Retina (tissue), 1 donor: ENCODE results near the gene HOXC12.

Experiments
- DNase-seq: peaks from one replicate; pipeline ENCODE4 v3.0.0-alpha.2; 2016

Gene HOXC12

GRCh38 chr12:53954694-53955035, at the start of gene HOXC12:
Gene HOXC12 (plus strand): TSS chr12:53954903. CDS start chr12:53954930, 27 bp downstream.
- DNase-seq: no peak

DNA sequence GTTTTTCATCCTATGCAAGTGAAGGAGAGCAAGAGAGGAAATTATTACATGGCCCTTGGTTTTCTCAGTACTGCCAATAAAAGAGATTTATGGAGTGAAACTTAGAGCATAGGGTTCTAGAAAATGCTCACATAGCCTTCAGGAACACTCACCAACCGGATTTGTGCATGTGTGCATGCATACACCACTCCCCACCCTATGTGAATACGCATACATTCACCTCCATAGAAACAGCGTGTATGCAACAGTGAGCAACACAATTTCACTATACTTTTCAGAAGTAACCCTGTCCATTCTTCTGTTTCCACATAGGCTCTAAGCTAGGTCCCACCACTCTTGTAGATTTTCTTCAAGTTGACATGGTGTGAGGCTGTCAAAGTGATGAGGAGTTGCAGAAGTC, 47.6 kb upstream of the HOXC12 start:
- no peak for DNase-seq

DNA sequence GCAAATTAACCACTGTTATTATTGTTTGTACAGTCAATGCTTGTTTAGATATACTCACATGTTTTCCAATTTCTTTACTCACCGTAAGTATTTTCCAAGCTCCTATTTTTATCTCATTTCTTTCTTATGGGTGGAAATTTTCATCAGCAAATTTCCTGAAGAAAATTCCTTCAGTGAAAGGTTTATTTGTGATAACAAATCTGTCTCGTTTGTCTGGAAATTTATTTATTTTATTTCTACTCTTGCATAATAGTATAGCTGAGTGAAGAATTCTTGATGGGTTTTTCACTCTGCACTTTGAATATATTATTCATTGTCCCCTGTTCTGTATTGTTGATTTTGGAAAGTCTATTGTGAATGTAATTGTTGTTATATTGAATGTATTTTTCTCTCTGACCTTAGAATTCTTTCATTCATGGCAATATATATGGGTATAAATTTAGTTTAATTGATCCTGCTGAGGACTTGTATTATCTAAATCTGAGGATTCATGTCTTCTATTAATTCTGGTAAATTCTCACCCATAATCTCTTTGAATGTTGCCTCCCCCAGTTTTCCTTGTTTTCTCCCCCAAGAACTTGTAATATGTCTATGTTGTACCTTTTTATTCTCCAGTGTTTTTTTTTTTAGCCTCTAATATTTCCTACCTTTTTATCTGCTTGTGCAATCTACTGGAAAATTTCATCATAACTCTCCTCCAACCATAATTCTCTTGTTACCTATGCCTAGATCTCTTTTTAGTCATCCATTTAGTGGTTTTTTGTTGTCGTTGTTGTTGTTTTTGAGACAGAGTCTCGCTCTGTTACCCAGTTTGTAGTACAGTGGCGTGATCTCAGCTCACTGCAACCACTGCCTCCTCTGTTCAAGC, 37.7 kb upstream of the HOXC12 start:
- DNase-seq: no peak

- DNase-seq: no peak
These were observed 29.9 kb upstream of the HOXC12 start for GRCh38 chr12:53924521-53925405.

DNA sequence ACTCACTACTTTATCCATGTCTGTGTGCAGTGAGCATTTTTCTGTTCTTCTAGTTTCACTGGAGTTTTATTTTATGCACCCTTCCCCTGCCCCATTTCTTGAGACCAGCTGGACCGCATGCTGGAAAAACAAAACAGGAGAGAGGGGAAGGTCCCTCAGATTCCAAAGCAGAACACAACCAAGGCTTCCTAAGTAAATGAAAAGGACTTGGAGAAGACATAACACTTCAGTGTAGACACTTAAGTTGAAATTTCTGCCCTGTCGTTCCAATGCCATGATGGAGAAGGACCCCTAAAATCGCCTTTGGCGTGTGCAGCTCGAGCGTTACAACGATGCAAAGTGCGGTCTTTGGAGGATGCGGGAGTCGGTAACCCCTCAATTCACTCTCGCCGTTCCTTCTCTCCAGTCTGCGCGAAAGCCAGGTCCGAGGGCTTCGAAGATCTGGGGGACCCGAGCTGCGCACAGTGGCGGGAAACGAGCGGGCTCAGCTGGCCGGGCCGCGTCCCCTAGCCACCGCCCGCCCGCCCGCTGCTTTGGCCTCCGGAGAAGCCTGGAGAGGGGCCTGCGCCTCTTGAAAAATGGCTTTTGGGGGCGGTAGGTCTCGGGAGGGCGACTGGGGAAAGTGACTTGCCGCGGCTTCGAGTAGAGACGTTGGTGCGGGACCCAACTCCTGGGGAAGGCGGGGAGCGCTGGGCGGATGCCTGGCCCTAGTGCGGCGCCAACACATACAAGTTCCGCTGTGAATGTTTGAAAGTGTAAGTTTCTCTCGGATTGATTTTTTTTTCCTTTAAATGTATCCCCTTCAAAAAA, 27.3 kb upstream of the HOXC12 start:
- peak; percentile 61 for DNase-seq

DNA sequence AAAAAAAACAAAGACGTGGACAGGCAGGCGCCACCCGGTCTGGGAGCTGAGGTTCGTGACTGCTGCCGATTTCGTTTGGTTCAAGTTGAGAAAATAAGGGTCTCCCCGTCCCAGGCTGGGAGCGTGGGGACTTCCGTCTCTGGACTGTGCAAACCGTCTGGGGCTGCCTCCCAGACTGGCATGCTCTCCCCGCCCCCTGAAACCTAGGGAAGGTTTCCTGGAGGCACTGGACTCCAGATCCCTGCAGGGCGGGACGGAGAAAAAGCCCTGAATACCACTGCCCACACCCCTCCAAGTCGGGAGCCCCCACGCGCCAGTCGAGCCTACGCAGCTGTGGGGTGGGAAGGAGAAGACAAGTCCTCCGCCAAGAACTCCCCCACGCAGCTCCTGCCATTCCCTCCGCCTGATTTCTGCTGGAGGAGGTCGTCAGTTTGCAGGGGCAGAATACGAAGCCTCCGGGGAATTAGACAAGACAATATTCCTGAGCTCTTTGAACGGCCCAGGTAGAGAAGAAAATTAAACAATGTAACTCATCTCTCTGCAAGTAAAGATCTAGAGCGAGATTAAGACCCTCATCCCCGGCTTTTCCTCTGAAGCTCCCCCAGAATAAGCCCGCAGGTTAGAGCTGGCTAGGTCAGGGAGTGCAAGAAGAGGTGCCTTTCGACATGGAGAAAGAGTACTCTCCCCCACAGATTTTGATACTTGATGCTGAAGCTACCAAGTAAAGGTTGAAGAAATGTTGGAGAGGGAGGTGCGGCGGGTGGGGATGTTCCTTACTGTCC, 26.5 kb upstream of the HOXC12 start:
- DNase-seq: peak; percentile 42

- peak; percentile 26 for DNase-seq
These were observed 25.2 kb upstream of the HOXC12 start for GRCh38 chr12:53929527-53929926.

DNA sequence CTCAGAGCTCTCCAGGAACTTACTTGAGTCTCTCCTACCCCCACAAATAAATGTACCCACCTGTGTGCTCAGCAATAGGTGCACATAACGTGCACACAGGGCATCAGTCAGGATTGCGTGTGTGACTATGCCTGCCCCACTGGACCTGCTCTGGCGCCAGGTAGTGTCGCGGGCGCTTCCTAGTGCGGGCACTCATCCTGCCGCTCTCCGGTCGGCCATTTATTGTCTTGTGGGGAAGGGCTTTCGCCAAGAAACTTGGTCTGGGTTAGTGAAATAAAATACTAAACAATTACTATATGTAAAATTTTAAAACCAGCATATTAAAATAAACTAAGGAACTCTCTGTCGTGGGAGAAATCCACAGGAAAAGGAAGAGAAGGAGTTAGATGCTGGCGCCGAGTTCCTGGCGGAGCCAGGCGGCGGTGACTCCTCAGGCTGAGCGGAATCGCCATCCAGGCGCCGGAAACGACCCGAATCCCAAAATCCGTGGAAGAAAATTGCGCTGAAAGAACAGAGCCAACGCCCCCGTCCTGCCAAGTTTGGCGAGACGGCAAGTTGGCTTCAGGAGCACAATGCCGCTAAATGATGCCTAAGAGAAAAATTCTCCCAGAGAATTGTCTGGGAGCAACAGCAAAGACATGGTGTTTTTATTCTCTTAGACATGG, 24.0 kb upstream of the HOXC12 start:
- DNase-seq: peak; percentile 56

DNA sequence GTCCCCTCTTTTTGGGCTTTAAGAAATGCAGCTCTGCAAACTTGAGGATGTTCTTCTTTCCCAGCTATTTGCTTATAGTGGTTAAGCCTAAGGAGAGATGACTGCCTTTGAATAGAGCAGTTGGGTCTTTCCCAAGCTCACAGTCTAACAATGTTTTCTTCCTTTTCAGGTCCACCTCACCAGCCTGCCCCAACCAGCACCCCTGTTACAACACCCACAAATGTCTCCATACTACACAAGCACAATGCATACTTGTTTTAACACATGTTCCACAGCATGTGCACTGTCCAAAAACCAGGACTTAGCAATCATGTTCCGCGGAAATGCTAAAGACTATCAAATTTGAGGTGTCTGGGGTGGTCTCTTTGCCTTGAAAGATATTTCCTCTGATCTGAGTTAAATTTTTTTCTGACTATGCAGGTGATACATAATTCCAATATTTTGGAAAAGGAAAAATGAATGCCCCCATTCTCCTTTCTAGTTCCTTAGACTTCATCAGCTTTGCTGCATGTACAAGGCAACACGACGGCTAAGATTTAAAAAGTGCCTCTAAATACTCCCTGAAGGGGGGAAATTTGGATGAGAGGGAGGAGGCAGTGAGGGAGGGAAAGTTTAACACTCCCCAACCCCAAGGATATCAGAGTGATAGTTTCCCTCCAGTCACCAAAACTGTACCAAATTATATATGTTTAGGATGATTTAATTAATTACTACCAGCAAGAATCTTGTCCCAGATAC, 22.7 kb upstream of the HOXC12 start:
- peak; percentile 26 for DNase-seq

GRCh38 chr12:53932915-53933314, 21.8 kb upstream of the HOXC12 start:
- peak; percentile 10 for DNase-seq

- peak; percentile 82 for DNase-seq
These were observed 19.0 kb upstream of the HOXC12 start for GRCh38 chr12:53935383-53936341.

DNA sequence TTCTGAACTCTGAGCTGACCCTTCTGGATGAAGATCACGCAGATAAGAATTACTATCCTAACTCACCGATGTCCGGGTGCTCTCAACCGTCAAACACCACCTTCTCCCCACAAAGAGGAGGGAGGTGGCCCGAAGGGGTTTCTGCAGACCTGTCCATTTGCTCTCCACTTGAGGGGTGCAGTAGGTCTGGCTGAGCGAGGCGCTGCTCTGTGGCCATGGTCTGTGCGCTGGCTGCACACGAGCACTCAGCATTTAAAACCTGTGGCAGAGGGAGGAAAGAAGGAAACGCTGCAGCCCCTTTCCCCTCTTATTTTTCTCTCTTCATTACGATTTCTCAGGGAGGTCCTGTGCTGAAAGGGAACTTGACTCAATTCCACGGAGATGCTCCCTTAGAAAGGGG, 17.6 kb upstream of the HOXC12 start:
- DNase-seq: peak; percentile 38

DNA sequence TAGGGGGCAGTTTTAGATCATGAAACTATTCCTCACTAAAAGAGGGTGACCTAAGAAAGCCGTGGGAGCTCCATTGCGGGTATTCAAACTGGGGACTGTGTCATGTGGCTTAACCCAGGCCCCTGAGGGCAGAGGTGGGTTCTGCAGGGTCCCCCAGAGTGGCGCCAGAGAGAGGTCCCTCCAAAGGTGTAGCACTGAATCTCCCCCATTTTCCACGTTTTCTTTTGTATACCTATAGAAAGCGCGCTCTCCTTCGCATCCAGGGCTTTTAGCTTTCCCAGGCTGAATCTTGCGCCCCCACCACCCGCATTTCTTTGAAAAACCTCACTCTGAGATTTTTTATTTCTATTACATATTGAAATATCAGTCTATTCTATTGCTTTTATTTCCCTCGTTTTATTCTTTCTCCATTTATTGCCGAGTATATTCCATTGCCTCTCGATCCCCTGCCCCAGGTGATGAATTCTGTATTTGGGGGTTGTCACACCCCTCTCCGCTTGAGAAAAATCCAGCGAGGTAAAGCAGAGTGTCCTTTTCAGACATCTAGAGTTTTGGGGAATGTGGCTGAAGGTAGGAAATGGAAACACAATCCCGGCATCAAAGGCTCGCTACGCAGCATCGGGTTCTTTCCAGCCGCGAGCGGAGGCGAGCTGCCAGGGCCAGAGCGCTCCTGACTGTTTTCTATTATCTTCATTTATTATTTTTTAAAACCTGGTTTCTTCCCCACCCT, 16.9 kb upstream of the HOXC12 start:
- peak; percentile 21 for DNase-seq

GRCh38 chr12:53938326-53939140, 16.2 kb upstream of the HOXC12 start, which contains the start of gene HOXC13:
Gene HOXC13 (plus strand): TSS chr12:53938831. CDS start chr12:53938907, 76 bp downstream.
- peak; percentile 74 for DNase-seq

GRCh38 chr12:53939141-53940108, 15.3 kb upstream of the HOXC12 start:
- no peak for DNase-seq

GRCh38 chr12:53940443-53941014, 14.2 kb upstream of the HOXC12 start:
- no peak for DNase-seq
